H9 (cell line): Measurements from ENCODE around the gene ZSWIM6. TPM values are rescaled to one million over a fixed set of nuclear protein-coding genes. Genes with fewer than 3 reads are reported as not detected.

Experiments used
- DNase-seq: peaks from one replicate; pipeline ENCODE4 v3.0.0-alpha.2; 2017
- H2AFZ ChIP-seq: one replicate; pipeline ENCODE4 v1.6.1; 2013; ENCODE audit warnings: mild to moderate bottlenecking, low read length, control low read depth, moderate library complexity
- H2AK5ac ChIP-seq: 2 replicates; pipeline ENCODE4 v1.6.1; 2013; ENCODE audit warnings: low read length, control low read depth, mixed read lengths; ENCODE audit not compliant: insufficient read length
- H2BK120ac ChIP-seq: one replicate; pipeline ENCODE4 v1.6.1; 2013; ENCODE audit warnings: low read depth, mild to moderate bottlenecking, low read length, control low read depth, inconsistent platforms; ENCODE audit not compliant: poor library complexity, severe bottlenecking
- H2BK12ac ChIP-seq: 2 replicates; pipeline ENCODE4 v1.6.1; 2013; ENCODE audit warnings: low read length, control low read depth, mixed read lengths, low read depth; ENCODE audit not compliant: insufficient read length
- H2BK15ac ChIP-seq: 2 replicates; pipeline ENCODE4 v1.6.1; 2013; ENCODE audit warnings: low read depth, low read length, control low read depth
- H2BK20ac ChIP-seq: one replicate; pipeline ENCODE4 v1.6.1; 2013; ENCODE audit warnings: low read depth, mild to moderate bottlenecking, low read length, control low read depth, inconsistent platforms; ENCODE audit not compliant: poor library complexity, severe bottlenecking
- H2BK5ac ChIP-seq: 2 replicates; pipeline ENCODE4 v1.6.1; 2013; ENCODE audit warnings: low read length, control low read depth, mixed read lengths; ENCODE audit not compliant: insufficient read length
- H3K14ac ChIP-seq: 2 replicates; pipeline ENCODE4 v1.6.1; 2013; ENCODE audit warnings: low read length, control low read depth; ENCODE audit not compliant: insufficient read depth
- H3K18ac ChIP-seq: 2 replicates; pipeline ENCODE4 v1.6.1; 2013; ENCODE audit warnings: low read depth, mild to moderate bottlenecking, mixed read lengths, low read length, control low read depth; ENCODE audit not compliant: insufficient read length
- H3K23ac ChIP-seq: 2 replicates; pipeline ENCODE4 v1.6.1; 2013; ENCODE audit warnings: low read length, control low read depth, mixed read lengths, low read depth; ENCODE audit not compliant: insufficient read length
- H3K23me2 ChIP-seq: 2 replicates; pipeline ENCODE4 v1.6.1; 2013; ENCODE audit warnings: low read depth, mild to moderate bottlenecking, mixed read lengths, low read length, control low read depth; ENCODE audit not compliant: insufficient read length, poor library complexity, severe bottlenecking
- H3K27ac ChIP-seq: 2 replicates; pipeline ENCODE4 v1.5.1; 2013; ENCODE audit warnings: low read length, control low read depth, mixed read lengths, low read depth; ENCODE audit not compliant: insufficient read length
- H3K27me3 ChIP-seq: 2 replicates; pipeline ENCODE4 v1.6.1; 2013; ENCODE audit warnings: low read length, control low read depth, inconsistent platforms; ENCODE audit not compliant: insufficient read depth
- H3K4ac ChIP-seq: 2 replicates; pipeline ENCODE4 v1.6.1; 2013; ENCODE audit warnings: low read depth, mild to moderate bottlenecking, control low read depth, inconsistent platforms, low read length, moderate library complexity
- H3K4me1 ChIP-seq: 2 replicates; pipeline ENCODE4 v1.6.1; 2013; ENCODE audit warnings: low read length, control low read depth, inconsistent platforms; ENCODE audit not compliant: insufficient read depth
- H3K4me2 ChIP-seq: 2 replicates; pipeline ENCODE4 v1.6.1; 2013; ENCODE audit warnings: low read length, control low read depth, mixed read lengths; ENCODE audit not compliant: insufficient read length, insufficient read depth
- H3K56ac ChIP-seq: 2 replicates; pipeline ENCODE4 v1.6.1; 2013; ENCODE audit warnings: low read depth, mild to moderate bottlenecking, mixed read lengths, low read length, control low read depth; ENCODE audit not compliant: insufficient read length
- H3K79me1 ChIP-seq: 2 replicates; pipeline ENCODE4 v1.6.1; 2013; ENCODE audit warnings: low read depth, mild to moderate bottlenecking, moderate library complexity, low read length, control low read depth, inconsistent platforms; ENCODE audit not compliant: insufficient read depth, poor library complexity, severe bottlenecking
- H3K79me2 ChIP-seq: 2 replicates; pipeline ENCODE4 v1.6.1; 2013; ENCODE audit warnings: low read length, control low read depth, inconsistent platforms; ENCODE audit not compliant: insufficient read depth
- H3K9ac ChIP-seq: 2 replicates; pipeline ENCODE4 v1.6.1; 2013; ENCODE audit warnings: low read length, control low read depth, mixed read lengths; ENCODE audit not compliant: insufficient read length; ENCODE audit errors: extremely low read depth
- H3K9me3 ChIP-seq: one replicate; pipeline ENCODE4 v1.6.1; 2013; ENCODE audit warnings: low read depth, low read length, inconsistent platforms; ENCODE audit not compliant: control insufficient read depth
- H3T11ph ChIP-seq: one replicate; pipeline ENCODE4 v1.6.1; 2013; ENCODE audit warnings: mild to moderate bottlenecking, low read length, control low read depth, inconsistent platforms
- H4K20me1 ChIP-seq: one replicate; pipeline ENCODE4 v1.6.1; 2013; ENCODE audit not compliant: control insufficient read depth, insufficient read length, insufficient read depth
- H4K5ac ChIP-seq: 2 replicates; pipeline ENCODE4 v1.6.1; 2013; ENCODE audit warnings: low read depth, mild to moderate bottlenecking, mixed read lengths, low read length, control low read depth; ENCODE audit not compliant: insufficient read length
- H4K8ac ChIP-seq: replicated peaks from 2 replicates; pipeline ENCODE4 v1.6.1; 2013; ENCODE audit warnings: low read length, control low read depth, mixed read lengths, low read depth; ENCODE audit not compliant: insufficient read length
- H4K91ac ChIP-seq: 2 replicates; pipeline ENCODE4 v1.6.1; 2013; ENCODE audit warnings: low read depth, mild to moderate bottlenecking, moderate library complexity, mixed read lengths, low read length, control low read depth; ENCODE audit not compliant: insufficient read length
- H3K27ac Mint-ChIP-seq, 3 experiments: 2 replicates in 2 of 3; 3 replicates in 1 of 3; pipeline ENCODE4 v1.8.0; 2020 to 2021; ENCODE audit warnings: mixed read lengths in 3 of 3, mild to moderate bottlenecking in 1 of 3, moderate library complexity in 1 of 3
- H3K27me3 Mint-ChIP-seq: 2 replicates; pipeline ENCODE4 v1.8.0; 2021; ENCODE audit warnings: low read depth, mild to moderate bottlenecking, moderate library complexity, mixed read lengths
- H3K36me3 Mint-ChIP-seq, 3 experiments: 2 replicates in 2 of 3; 3 replicates in 1 of 3; pipeline ENCODE4 v1.8.0; 2020 to 2021; ENCODE audit warnings: low read depth in 3 of 3, mixed read lengths in 3 of 3; ENCODE audit not compliant: insufficient read depth in 1 of 3
- H3K4me1 Mint-ChIP-seq, 2 experiments: 2 replicates each; pipeline ENCODE4 v1.8.0; 2020; ENCODE audit warnings: mixed read lengths in 2 of 2
- H3K4me3 Mint-ChIP-seq, 2 experiments: 2 replicates in 1 of 2; 3 replicates in 1 of 2; pipeline ENCODE4 v1.8.0; 2020 to 2021; ENCODE audit warnings: mild to moderate bottlenecking in 2 of 2, mixed read lengths in 2 of 2, moderate library complexity in 1 of 2
- H3K9me3 Mint-ChIP-seq, 2 experiments: 2 replicates in 1 of 2; 3 replicates in 1 of 2; pipeline ENCODE4 v1.8.0; 2020; ENCODE audit warnings: mild to moderate bottlenecking in 2 of 2, mixed read lengths in 2 of 2, moderate library complexity in 1 of 2
- total RNA-seq: library from RNA; stranded (reverse); gene quantifications from 2 replicates; pipeline ENCODE4 v1.2.1, GENCODE V29; 2021
- TF ChIP-seq, protein P1 (sequence below): fragments of 200-600 bp; sonication (generic); conservative IDR thresholded peaks from 3 replicates; pipeline ENCODE4 v1.8.0; 2021; ENCODE audit warnings: antibody characterized with exemption, mild to moderate bottlenecking

Gene ZSWIM6
- total RNA-seq, 1 experiment from 2014 or later, result 11.5 TPM

DNA sequence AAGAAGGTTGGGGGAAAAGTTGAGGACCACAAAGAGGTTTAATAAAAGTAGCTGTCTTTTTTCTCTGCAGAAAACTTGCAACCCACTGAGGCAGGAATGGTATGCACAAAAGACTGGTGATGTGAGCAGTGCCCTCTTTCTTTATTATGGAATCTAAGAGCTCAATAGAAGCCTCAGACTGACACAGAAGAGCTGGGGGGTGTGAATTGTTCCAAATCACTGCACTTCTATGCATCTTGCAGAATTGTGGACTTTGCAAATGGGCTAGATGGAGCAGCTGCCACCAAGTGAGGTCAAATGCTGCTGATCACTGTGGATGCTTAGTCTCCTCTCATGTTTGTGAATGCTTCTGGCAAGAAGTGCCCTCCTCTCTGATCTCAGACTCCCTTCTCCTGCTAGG, 227.1 kb downstream of the ZSWIM6 start:
- H3K9me3 Mint-ChIP-seq, result peaks cover 11 to 14% of the 10 kb centered on the region in 2 experiments
- H3K27ac Mint-ChIP-seq, result no peak overlapping the region
- Histone ChIP-seq H3K56ac (no peak overlapping the region), H4K5ac (no peak overlapping the region), H3K4me2 (no peak overlapping the region), H2BK5ac (no peak overlapping the region), H3K27ac (no peak overlapping the region), H2BK15ac (no peak overlapping the region), H2BK120ac (no peak overlapping the region), H3K18ac (no peak overlapping the region), H3K23me2 (no peaks in the 10 kb centered on the region), H3K27me3 (no peaks in the 10 kb centered on the region), H3K79me1 (no peaks in the 10 kb centered on the region), H3K14ac (no peak overlapping the region), H3K4ac (no peak overlapping the region), H3K79me2 (no peaks in the 10 kb centered on the region), H2BK20ac (no peak overlapping the region), H2AK5ac (no peak overlapping the region), H4K8ac (no peak overlapping the region), H3K9me3 (no peaks in the 10 kb centered on the region), H4K20me1 (no peaks in the 10 kb centered on the region), H2BK12ac (no peak overlapping the region), H2AFZ (no peak overlapping the region), H3K9ac (no peak overlapping the region), H3T11ph (no peak overlapping the region), H3K23ac (no peak overlapping the region), H3K4me1 (no peaks in the 10 kb centered on the region), H4K91ac (no peak overlapping the region)
- H3K4me3 Mint-ChIP-seq, result no peak overlapping the region
- DNase-seq, result no peak
- peaks cover 8 to 14% of the 10 kb centered on the region in 2 experiments for H3K4me1 Mint-ChIP-seq
- peaks cover 6 to 12% (median 12%) of the 10 kb centered on the region in 3 experiments for H3K36me3 Mint-ChIP-seq
- TF ChIP-seq, protein P1, sequence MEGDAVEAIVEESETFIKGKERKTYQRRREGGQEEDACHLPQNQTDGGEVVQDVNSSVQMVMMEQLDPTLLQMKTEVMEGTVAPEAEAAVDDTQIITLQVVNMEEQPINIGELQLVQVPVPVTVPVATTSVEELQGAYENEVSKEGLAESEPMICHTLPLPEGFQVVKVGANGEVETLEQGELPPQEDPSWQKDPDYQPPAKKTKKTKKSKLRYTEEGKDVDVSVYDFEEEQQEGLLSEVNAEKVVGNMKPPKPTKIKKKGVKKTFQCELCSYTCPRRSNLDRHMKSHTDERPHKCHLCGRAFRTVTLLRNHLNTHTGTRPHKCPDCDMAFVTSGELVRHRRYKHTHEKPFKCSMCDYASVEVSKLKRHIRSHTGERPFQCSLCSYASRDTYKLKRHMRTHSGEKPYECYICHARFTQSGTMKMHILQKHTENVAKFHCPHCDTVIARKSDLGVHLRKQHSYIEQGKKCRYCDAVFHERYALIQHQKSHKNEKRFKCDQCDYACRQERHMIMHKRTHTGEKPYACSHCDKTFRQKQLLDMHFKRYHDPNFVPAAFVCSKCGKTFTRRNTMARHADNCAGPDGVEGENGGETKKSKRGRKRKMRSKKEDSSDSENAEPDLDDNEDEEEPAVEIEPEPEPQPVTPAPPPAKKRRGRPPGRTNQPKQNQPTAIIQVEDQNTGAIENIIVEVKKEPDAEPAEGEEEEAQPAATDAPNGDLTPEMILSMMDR, result no peak
- H3K27me3 Mint-ChIP-seq, result no peaks in the 10 kb centered on the region
